ENCODE data around the gene BMP8A.

The BMP8A gene

GRCh38 chr1:39529901-39530535, 38.6 kb downstream of the BMP8A start:
- no peak for DNase-seq

- DNase-seq = no peak
Observed at GRCh38 chr1:39531526-39531925, 40.1 kb downstream of the BMP8A start.

GRCh38 chr1:39533442-39533841, 42.0 kb downstream of the BMP8A start:
- DNase-seq = no peak

- DNase-seq = no peak
Observed at GRCh38 chr1:39538531-39539251, 47.3 kb downstream of the BMP8A start.

GRCh38 chr1:39539252-39539790, 47.9 kb downstream of the BMP8A start:
- DNase-seq = no peak

- DNase-seq = no peak
Observed at GRCh38 chr1:39540504-39541031, 49.1 kb downstream of the BMP8A start.

GRCh38 chr1:39542924-39543323, 51.5 kb downstream of the BMP8A start:
- DNase-seq = no peak

- no peak for DNase-seq
Observed at GRCh38 chr1:39544327-39544726, 52.9 kb downstream of the BMP8A start.

GRCh38 chr1:39545531-39545930, 54.1 kb downstream of the BMP8A start:
- DNase-seq = no peak

- DNase-seq = no peak
Observed at GRCh38 chr1:39554277-39554676, 62.8 kb downstream of the BMP8A start.

GRCh38 chr1:39561279-39561678, 69.8 kb downstream of the BMP8A start:
- DNase-seq = no peak

- no peak for DNase-seq
Observed at GRCh38 chr1:39562886-39563285, 71.5 kb downstream of the BMP8A start.

- no peak for DNase-seq
Observed at GRCh38 chr1:39563669-39564068, 72.2 kb downstream of the BMP8A start.

GRCh38 chr1:39564340-39564739, 72.9 kb downstream of the BMP8A start:
- DNase-seq = no peak

- no peak for DNase-seq
Observed at GRCh38 chr1:39564941-39565340, 73.5 kb downstream of the BMP8A start.

GRCh38 chr1:39566441-39567137, 75.2 kb downstream of the BMP8A start:
- no peak for DNase-seq

- no peak for DNase-seq
Observed at GRCh38 chr1:39567302-39567701, 75.9 kb downstream of the BMP8A start.

- DNase-seq = no peak
Observed at GRCh38 chr1:39568208-39568607, 76.8 kb downstream of the BMP8A start.

GRCh38 chr1:39569034-39569433, 77.6 kb downstream of the BMP8A start:
- no peak for DNase-seq

- DNase-seq = no peak
Observed at GRCh38 chr1:39570477-39571177, 79.2 kb downstream of the BMP8A start.

- no peak for DNase-seq
Observed at GRCh38 chr1:39571178-39571483, 79.7 kb downstream of the BMP8A start.

- DNase-seq = no peak
Observed at GRCh38 chr1:39572379-39573096, 81.1 kb downstream of the BMP8A start.

GRCh38 chr1:39573097-39573465, 81.6 kb downstream of the BMP8A start:
- no peak for DNase-seq
